ENCODE measurements around the gene C1orf116.

DNA sequence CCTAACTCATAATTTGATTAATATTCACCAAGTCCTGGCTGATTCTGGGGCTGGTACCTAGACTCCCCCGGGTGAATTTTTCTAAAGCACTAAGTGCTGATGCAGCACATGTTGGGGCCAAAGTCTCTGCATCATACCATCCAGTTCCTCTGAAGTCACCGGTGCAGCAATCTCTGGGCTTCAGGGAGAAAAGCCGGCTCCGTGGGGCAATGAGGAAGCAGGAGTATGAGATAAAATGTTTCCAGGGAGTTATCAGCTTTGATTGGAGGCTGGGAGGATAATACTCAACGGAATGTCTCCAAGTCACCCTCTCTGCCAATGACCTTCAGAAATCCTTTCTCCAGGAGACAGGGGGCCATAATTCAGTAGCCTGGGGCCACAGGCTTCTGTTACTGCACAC lies 63.5 kb downstream of the C1orf116 start:
- TF ChIP-seq, protein P1, sequence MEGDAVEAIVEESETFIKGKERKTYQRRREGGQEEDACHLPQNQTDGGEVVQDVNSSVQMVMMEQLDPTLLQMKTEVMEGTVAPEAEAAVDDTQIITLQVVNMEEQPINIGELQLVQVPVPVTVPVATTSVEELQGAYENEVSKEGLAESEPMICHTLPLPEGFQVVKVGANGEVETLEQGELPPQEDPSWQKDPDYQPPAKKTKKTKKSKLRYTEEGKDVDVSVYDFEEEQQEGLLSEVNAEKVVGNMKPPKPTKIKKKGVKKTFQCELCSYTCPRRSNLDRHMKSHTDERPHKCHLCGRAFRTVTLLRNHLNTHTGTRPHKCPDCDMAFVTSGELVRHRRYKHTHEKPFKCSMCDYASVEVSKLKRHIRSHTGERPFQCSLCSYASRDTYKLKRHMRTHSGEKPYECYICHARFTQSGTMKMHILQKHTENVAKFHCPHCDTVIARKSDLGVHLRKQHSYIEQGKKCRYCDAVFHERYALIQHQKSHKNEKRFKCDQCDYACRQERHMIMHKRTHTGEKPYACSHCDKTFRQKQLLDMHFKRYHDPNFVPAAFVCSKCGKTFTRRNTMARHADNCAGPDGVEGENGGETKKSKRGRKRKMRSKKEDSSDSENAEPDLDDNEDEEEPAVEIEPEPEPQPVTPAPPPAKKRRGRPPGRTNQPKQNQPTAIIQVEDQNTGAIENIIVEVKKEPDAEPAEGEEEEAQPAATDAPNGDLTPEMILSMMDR (IDR thresholded peaks at IDR 0.05) = no peak
- TF ChIP-seq POLR2AphosphoS5 (IDR thresholded peaks at IDR 0.05) = no peak
- TF ChIP-seq POLR2A (IDR thresholded peaks at IDR 0.05) = no peak

Data from prostate gland (tissue), 2 donors.